ENCODE results near the gene HDAC3.

Gene HDAC3

GRCh38 chr5:141649056-141649688, 12.5 kb upstream of the HDAC3 start:
- H3K27ac ChIP-seq: no peak overlapping the region
- TF ChIP-seq CTCF (conservative IDR thresholded peaks at IDR 0.05): no peak

DNA sequence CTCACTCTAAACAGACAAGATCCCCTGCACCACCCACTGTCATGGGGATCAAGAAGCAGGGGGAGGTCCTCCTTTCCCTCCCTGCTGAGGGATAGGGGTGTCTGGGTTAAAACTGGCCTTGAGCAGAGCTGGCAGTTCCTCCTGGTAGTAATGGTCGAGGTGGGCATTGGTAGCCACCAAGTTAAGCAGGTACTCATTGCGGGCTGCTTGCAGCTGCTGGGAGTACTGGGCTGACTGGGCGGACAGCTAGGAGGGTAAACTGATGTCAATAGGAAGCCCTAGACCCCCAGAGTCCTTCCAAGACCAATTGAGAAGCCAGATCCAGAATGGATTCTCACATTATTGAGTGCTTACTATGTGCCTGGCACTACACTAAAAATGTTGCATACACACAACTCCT, 11.2 kb upstream of the HDAC3 start:
- TF ChIP-seq CTCF (conservative IDR thresholded peaks at IDR 0.05): no peak

DNA sequence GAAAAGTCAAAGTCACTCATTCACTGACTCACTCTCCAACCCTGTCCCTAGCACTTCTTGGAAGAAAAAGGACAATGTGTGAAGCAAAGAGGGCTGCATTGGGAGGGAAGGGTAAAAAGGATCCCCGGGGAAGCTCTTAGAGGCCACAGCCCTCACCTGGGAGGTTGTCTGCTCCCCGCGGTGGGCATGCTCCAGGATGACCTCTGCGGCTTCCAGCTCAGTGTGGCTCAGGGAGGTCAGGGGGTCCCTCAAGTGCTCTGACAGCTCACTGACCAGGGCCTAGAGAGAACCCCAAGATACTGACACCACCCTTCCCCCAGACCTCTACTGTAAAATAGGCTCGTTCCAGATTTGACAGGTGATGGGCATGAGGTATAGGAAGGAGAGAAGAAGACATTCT, 10.6 kb upstream of the HDAC3 start:
- H3K27ac ChIP-seq: no peak overlapping the region
- TF ChIP-seq CTCF (conservative IDR thresholded peaks at IDR 0.05): no peak

More for the DNA sequence above, 11.2 kb upstream of the HDAC3 start:
- no peak overlapping the region for H3K27ac ChIP-seq

DNA sequence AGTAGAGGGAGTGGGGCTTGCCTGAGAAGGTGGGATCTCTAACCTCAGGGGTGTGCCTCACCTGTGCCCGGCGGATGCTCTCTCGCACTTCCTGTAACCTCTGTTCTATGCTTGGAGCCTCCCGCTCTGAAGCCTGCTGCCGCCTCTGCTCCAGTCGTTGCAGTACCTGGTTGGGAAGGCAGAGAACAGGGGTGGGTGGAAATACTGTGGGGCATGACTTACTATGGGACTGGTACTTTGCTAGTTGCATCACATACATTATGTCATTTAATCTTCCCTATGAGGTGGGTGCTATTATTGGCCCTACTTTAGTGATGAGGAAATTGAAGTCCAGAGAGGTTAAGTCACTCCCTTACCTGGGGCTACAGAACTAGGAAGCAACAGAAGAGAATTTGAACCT, 9.4 kb upstream of the HDAC3 start:
- no peak overlapping the region for H3K27ac ChIP-seq
- TF ChIP-seq CTCF (conservative IDR thresholded peaks at IDR 0.05): no peak

DNA sequence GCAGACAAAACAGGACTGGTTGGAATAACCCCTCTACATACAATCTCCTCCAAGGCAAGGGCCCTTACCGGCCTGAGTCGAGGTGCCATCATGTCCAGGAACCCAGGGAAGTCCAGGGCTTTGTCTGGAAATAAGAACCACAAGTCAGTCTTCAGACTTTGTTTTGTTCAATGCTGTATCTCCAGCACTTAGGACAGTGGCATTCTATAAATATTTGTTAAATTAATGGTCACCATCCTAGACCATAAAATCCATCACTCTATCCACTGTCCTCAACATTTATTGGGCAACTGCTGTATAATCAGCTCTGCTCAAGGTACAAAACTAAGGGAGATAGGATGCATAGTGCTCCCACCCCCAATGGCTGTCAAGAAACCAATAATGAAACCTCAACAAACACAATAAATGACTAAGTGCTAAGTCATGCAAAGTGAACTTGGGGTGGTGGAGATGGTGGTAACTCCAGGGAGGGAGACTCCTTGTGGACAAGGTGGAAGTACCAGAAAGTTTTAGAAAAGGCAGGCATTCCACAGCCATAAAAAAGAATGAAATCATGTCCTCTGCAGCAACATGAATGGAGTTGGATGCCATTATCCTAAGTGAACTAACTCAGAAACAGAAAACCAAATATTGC, 5.1 kb upstream of the HDAC3 start:
- no peak overlapping the region for H3K27ac ChIP-seq
- TF ChIP-seq CTCF (conservative IDR thresholded peaks at IDR 0.05): peak; percentile 22

- H3K27ac ChIP-seq: no peak overlapping the region
- no peak for TF ChIP-seq CTCF (conservative IDR thresholded peaks at IDR 0.05)
Observed at GRCh38 chr5:141640698-141641097, 4.0 kb upstream of the HDAC3 start.

DNA sequence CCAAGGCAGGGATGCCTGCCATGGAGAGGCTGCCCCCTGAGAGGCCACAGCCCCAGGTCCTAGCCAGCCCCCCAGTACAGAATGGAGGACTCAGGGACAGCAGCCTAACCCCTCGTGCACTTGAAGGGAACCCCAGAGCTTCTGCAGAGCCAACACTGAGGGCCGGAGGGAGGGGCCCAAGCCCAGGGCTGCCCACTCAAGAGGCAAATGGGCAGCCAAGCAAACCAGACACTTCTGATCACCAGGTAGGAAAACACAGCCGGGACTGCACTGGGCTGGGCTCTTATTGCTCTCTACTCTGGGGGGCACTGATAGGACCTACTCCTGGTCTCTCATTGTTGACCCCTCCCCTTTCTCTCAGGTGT, 3.4 kb upstream of the HDAC3 start:
- no peak for TF ChIP-seq CTCF (conservative IDR thresholded peaks at IDR 0.05)
- H3K27ac ChIP-seq: no peak overlapping the region

All from VCaP (cell line).